ENCODE data around the gene SLFN5.

The SLFN5 gene

DNA sequence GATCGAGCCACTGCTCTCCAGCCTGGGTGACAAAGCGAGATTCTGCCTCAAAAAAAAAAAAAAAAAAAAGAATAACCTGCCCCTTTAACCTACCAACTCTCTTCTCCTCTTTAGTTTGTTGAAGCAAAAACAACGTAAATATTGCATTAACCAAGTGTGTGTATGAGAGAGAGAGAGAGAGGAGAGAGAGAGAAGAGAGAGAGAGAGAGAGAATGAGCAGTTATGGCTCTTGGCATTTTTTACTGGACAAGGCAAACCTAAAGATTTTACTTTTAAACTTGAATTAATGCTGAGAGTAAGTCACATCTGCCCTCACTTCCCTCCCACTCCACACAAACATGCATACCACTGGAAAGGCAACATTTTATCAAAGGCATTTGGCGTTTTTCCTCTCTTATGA is 3.0 kb upstream of the SLFN5 start:
- Histone ChIP-seq H4K8ac (ENCODE audit: low read depth, low read length) (no peak overlapping the region), H2AFZ (ENCODE audit: insufficient read depth, low read length, poor library complexity) (no peak overlapping the region), H2BK5ac (ENCODE audit: low read depth, low read length, poor library complexity) (no peak overlapping the region), H3K4me3 (ENCODE audit: low read depth, low read length) (no peak overlapping the region), H3K79me2 (ENCODE audit: control insufficient read depth, insufficient read depth, low read length, poor library complexity) (peaks cover 7% of the 10 kb centered on the region), H3K36me3 (ENCODE audit: control insufficient read depth in 1 of 2, insufficient read depth in 2 of 2, low read length in 2 of 2) (no peaks in the 10 kb centered on the region), H3K4me2 (ENCODE audit: low read length) (no peak overlapping the region), H3K4ac (ENCODE audit: low read depth, low read length) (no peak overlapping the region), H4K91ac (ENCODE audit: low read depth, low read length) (no peak overlapping the region), H3K14ac (ENCODE audit: low read length) (no peak overlapping the region), H3K4me1 (ENCODE audit: control insufficient read depth in 1 of 2, insufficient read depth in 2 of 2, low read length in 2 of 2) (peaks cover 9 to 12% of the 10 kb centered on the region in 2 experiments), H2BK120ac (ENCODE audit: insufficient read depth, low read length, poor library complexity) (no peak overlapping the region), H2BK12ac (ENCODE audit: low read length) (no peak overlapping the region), H3K18ac (ENCODE audit: low read length) (no peak overlapping the region), H4K12ac (ENCODE audit: low read depth, low read length) (no peak overlapping the region), H3K27me3 (ENCODE audit: insufficient read depth, low read length) (no peaks in the 10 kb centered on the region), H3K27ac (ENCODE audit: low read depth, low read length) (no peak overlapping the region), H3K23ac (ENCODE audit: low read length) (no peak overlapping the region), H3K9me3 (ENCODE audit: insufficient read depth, low read depth, low read length) (no peaks in the 10 kb centered on the region), H3K9ac (ENCODE audit: low read length) (no peak overlapping the region), H2AK5ac (ENCODE audit: low read length) (no peak overlapping the region), H3K79me1 (ENCODE audit: low read length) (peaks cover 8% of the 10 kb centered on the region)
- WGBS (ENCODE audit: extremely low coverage, insufficient coverage, insufficient read length), result no CpG with 5 or more reads among the region's 4 CpGs
- DNase-seq, result peak in 1 of 2 donors; percentile 34

DNA sequence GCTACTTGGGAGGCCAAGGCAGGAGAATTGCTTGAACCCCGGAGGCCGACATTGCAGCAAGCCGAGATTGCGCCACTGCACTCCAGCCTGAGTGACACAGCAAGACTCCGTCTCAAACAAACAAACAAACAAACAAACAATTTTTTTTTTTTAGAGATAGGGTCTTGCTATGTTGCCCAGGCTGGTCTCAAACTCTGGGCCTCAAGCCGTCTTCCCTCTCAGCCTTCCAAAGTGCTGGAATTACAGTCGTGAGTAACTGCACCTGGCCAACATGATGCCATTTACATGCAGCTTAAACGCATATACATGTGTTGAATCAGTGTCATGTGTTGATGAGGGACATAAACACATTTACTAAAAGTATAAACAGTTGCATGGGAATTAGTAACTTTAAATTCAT is 2.0 kb upstream of the SLFN5 start:
- Histone ChIP-seq H3K4me1 (ENCODE audit: control insufficient read depth in 1 of 2, insufficient read depth in 2 of 2, low read length in 2 of 2) (peaks cover 9 to 12% of the 10 kb centered on the region in 2 experiments), H3K79me1 (ENCODE audit: low read length) (peaks cover 8% of the 10 kb centered on the region), H3K27me3 (ENCODE audit: insufficient read depth, low read length) (no peaks in the 10 kb centered on the region), H4K91ac (ENCODE audit: low read depth, low read length) (no peak overlapping the region), H2AFZ (ENCODE audit: insufficient read depth, low read length, poor library complexity) (no peak overlapping the region), H3K27ac (ENCODE audit: low read depth, low read length) (no peak overlapping the region), H3K4ac (ENCODE audit: low read depth, low read length) (no peak overlapping the region), H3K14ac (ENCODE audit: low read length) (no peak overlapping the region), H3K79me2 (ENCODE audit: control insufficient read depth, insufficient read depth, low read length, poor library complexity) (peaks cover 7% of the 10 kb centered on the region), H2BK12ac (ENCODE audit: low read length) (no peak overlapping the region), H3K23ac (ENCODE audit: low read length) (no peak overlapping the region), H2BK120ac (ENCODE audit: insufficient read depth, low read length, poor library complexity) (no peak overlapping the region), H4K12ac (ENCODE audit: low read depth, low read length) (no peak overlapping the region), H3K9ac (ENCODE audit: low read length) (no peak overlapping the region), H3K36me3 (ENCODE audit: control insufficient read depth in 1 of 2, insufficient read depth in 2 of 2, low read length in 2 of 2) (no peaks in the 10 kb centered on the region), H3K4me2 (ENCODE audit: low read length) (no peak overlapping the region), H3K9me3 (ENCODE audit: insufficient read depth, low read depth, low read length) (no peaks in the 10 kb centered on the region), H3K18ac (ENCODE audit: low read length) (no peak overlapping the region), H3K4me3 (ENCODE audit: low read depth, low read length) (no peak overlapping the region), H4K8ac (ENCODE audit: low read depth, low read length) (no peak overlapping the region), H2AK5ac (ENCODE audit: low read length) (no peak overlapping the region), H2BK5ac (ENCODE audit: low read depth, low read length, poor library complexity) (no peak overlapping the region)
- DNase-seq, result no peak
- no CpG with 5 or more reads among the region's 8 CpGs for WGBS (ENCODE audit: extremely low coverage, insufficient coverage, insufficient read length)

DNA sequence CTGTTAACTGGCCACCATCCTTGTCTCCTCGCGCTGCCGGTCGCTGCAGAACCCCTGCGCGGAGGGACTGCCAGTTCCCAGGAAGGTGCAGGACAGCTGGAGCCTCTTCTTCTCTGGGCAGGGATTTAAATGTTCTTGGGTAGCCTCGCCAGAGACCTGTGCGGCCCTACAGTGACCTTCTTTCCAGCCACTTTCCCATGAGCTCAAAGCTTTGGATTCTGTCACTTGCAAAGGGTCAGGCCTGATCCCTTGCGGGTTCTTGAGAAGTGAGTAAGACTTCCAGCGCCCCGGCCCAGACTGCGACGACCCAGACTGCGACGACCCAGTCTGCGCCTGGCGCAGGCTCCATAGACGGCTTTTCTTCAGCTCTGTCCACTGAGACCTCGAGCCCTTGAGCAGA is 1.4 kb upstream of the SLFN5 start:
- Histone ChIP-seq H3K4ac (ENCODE audit: low read depth, low read length) (no peak overlapping the region), H3K14ac (ENCODE audit: low read length) (no peak overlapping the region), H3K9me3 (ENCODE audit: insufficient read depth, low read depth, low read length) (no peaks in the 10 kb centered on the region), H2BK120ac (ENCODE audit: insufficient read depth, low read length, poor library complexity) (no peak overlapping the region), H3K36me3 (ENCODE audit: control insufficient read depth in 1 of 2, insufficient read depth in 2 of 2, low read length in 2 of 2) (no peaks in the 10 kb centered on the region), H3K79me1 (ENCODE audit: low read length) (peaks cover 8% of the 10 kb centered on the region), H3K4me1 (ENCODE audit: control insufficient read depth in 1 of 2, insufficient read depth in 2 of 2, low read length in 2 of 2) (peaks cover 9 to 12% of the 10 kb centered on the region in 2 experiments), H2BK12ac (ENCODE audit: low read length) (no peak overlapping the region), H3K4me3 (ENCODE audit: low read depth, low read length) (no peak overlapping the region), H4K12ac (ENCODE audit: low read depth, low read length) (no peak overlapping the region), H3K9ac (ENCODE audit: low read length) (no peak overlapping the region), H4K91ac (ENCODE audit: low read depth, low read length) (no peak overlapping the region), H3K27ac (ENCODE audit: low read depth, low read length) (no peak overlapping the region), H2AFZ (ENCODE audit: insufficient read depth, low read length, poor library complexity) (no peak overlapping the region), H3K4me2 (ENCODE audit: low read length) (peak overlapping the region; percentile 90), H3K18ac (ENCODE audit: low read length) (no peak overlapping the region), H2AK5ac (ENCODE audit: low read length) (no peak overlapping the region), H3K27me3 (ENCODE audit: insufficient read depth, low read length) (no peaks in the 10 kb centered on the region), H3K79me2 (ENCODE audit: control insufficient read depth, insufficient read depth, low read length, poor library complexity) (peaks cover 7% of the 10 kb centered on the region), H2BK5ac (ENCODE audit: low read depth, low read length, poor library complexity) (no peak overlapping the region), H3K23ac (ENCODE audit: low read length) (no peak overlapping the region), H4K8ac (ENCODE audit: low read depth, low read length) (no peak overlapping the region)
- no peak for DNase-seq
- WGBS (ENCODE audit: extremely low coverage, insufficient coverage, insufficient read length), result no CpG with 5 or more reads among the region's 19 CpGs

DNA sequence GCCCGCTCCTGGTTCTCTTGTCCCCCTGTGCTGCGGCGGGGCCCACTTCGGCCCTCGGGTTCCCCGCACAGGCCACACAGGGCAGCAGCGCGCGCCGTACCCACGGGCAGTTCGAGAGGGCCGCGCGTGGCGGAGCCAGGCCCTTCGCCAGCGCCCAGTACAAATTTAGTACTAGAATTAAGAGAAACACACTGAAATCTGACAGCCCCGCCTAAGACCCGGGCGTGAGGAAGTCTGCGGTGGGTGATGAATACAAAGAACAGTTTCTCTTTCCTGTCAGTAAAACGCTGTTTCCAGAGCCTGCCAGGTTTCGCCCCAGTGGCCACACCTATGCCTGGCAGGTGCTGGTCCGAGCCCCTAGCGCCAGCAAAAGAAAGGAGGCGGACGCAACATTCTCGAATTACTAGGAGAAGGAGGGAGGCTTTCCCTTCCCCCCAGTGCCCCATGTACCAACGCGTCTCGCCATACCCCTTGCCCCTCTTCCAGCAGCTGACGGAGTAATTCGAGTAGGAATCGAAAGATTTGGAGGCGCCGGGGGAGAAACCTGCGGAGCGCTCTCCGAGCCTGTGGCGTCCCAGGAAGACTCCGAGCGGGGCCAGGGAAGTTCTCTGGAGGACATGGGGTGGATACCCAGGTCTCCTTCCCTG is 591 bp upstream of the SLFN5 start:
- Histone ChIP-seq H3K4ac (ENCODE audit: low read depth, low read length) (no peak overlapping the region), H4K12ac (ENCODE audit: low read depth, low read length) (peak overlapping the region; percentile 48), H3K27ac (ENCODE audit: low read depth, low read length) (no peak overlapping the region), H3K9ac (ENCODE audit: low read length) (peak overlapping the region; percentile 64), H3K4me2 (ENCODE audit: low read length) (peak overlapping the region; percentile 90), H3K79me1 (ENCODE audit: low read length) (peaks cover 8% of the 10 kb centered on the region), H3K79me2 (ENCODE audit: control insufficient read depth, insufficient read depth, low read length, poor library complexity) (peaks cover 7% of the 10 kb centered on the region), H3K36me3 (ENCODE audit: control insufficient read depth in 1 of 2, insufficient read depth in 2 of 2, low read length in 2 of 2) (no peaks in the 10 kb centered on the region), H2BK5ac (ENCODE audit: low read depth, low read length, poor library complexity) (no peak overlapping the region), H2AK5ac (ENCODE audit: low read length) (peak overlapping the region; percentile 32), H3K4me3 (ENCODE audit: low read depth, low read length) (peak overlapping the region; percentile 77), H4K8ac (ENCODE audit: low read depth, low read length) (peak overlapping the region; percentile 89), H3K4me1 (ENCODE audit: control insufficient read depth in 1 of 2, insufficient read depth in 2 of 2, low read length in 2 of 2) (peaks cover 9 to 12% of the 10 kb centered on the region in 2 experiments), H2BK120ac (ENCODE audit: insufficient read depth, low read length, poor library complexity) (no peak overlapping the region), H2BK12ac (ENCODE audit: low read length) (no peak overlapping the region), H3K23ac (ENCODE audit: low read length) (no peak overlapping the region), H2AFZ (ENCODE audit: insufficient read depth, low read length, poor library complexity) (peak overlapping the region; percentile 67), H4K91ac (ENCODE audit: low read depth, low read length) (no peak overlapping the region), H3K18ac (ENCODE audit: low read length) (peak overlapping the region; percentile 21), H3K27me3 (ENCODE audit: insufficient read depth, low read length) (no peaks in the 10 kb centered on the region), H3K9me3 (ENCODE audit: insufficient read depth, low read depth, low read length) (no peaks in the 10 kb centered on the region), H3K14ac (ENCODE audit: low read length) (peak overlapping the region; percentile 48)
- no CpG with 5 or more reads among the region's 43 CpGs for WGBS (ENCODE audit: extremely low coverage, insufficient coverage, insufficient read length)
- DNase-seq, result peak; percentile 67 to 81

Measured in trophoblast cell (in vitro differentiated cells and primary cell).